ENCODE measurements around the gene HAT1.

DNA sequence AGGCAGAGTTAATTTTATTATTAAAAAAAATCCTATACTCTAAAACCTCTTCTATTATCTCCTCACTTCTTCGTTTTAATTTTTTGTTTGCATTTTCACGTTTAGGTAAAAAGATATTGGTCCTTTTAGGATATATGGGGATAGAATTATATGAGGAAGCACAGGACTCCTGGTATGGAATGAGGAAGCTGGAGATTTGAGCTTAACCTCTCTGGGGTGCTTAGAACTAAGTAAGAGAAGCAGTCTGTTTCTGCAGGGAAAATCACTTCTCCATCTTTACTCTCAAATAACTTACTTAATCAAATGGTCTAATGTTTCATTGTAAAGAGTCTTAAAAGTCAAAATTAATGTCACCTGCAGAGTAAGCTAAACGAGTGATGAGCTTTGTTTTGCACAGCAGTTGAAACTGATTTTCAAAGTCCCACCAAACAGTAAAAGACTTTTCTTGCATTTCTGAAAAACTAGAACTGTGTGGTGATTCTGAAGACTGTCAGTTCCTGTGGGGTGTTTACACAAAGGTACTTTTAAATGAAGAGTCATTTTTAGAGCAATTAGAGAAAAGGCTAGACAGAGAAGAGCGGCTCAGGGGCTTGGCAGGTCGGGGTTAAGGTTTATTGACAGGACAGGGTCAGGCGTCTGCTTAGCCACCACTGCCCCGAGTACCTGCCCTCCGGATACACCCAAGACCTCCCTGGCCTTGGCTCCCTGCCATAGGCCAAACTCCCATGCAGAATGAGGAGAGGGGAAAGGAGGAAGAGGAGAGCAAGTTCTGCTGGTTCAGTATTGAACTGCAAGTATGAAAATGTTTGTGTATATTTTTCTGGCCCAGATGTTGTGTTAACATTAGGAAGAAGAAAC, 99.0 kb downstream of the HAT1 start:
- TF ChIP-seq, protein P1, sequence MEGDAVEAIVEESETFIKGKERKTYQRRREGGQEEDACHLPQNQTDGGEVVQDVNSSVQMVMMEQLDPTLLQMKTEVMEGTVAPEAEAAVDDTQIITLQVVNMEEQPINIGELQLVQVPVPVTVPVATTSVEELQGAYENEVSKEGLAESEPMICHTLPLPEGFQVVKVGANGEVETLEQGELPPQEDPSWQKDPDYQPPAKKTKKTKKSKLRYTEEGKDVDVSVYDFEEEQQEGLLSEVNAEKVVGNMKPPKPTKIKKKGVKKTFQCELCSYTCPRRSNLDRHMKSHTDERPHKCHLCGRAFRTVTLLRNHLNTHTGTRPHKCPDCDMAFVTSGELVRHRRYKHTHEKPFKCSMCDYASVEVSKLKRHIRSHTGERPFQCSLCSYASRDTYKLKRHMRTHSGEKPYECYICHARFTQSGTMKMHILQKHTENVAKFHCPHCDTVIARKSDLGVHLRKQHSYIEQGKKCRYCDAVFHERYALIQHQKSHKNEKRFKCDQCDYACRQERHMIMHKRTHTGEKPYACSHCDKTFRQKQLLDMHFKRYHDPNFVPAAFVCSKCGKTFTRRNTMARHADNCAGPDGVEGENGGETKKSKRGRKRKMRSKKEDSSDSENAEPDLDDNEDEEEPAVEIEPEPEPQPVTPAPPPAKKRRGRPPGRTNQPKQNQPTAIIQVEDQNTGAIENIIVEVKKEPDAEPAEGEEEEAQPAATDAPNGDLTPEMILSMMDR (IDR thresholded peaks at IDR 0.05): no peak
- TF ChIP-seq CEBPB (IDR thresholded peaks at IDR 0.05): no peak
- no peak for TF ChIP-seq POLR2A (IDR thresholded peaks at IDR 0.05; ENCODE audit: low read length)
- TF ChIP-seq, protein P2, sequence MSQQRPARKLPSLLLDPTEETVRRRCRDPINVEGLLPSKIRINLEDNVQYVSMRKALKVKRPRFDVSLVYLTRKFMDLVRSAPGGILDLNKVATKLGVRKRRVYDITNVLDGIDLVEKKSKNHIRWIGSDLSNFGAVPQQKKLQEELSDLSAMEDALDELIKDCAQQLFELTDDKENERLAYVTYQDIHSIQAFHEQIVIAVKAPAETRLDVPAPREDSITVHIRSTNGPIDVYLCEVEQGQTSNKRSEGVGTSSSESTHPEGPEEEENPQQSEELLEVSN (IDR thresholded peaks at IDR 0.05; ENCODE audit: borderline replicate concordance, low read depth): no peak
- no peak for TF ChIP-seq POLR2AphosphoS2 (conservative IDR thresholded peaks at IDR 0.05; ENCODE audit: low read length)
- no peak for TF ChIP-seq MAX (IDR thresholded peaks at IDR 0.05)
- no peak for TF ChIP-seq EP300 (IDR thresholded peaks at IDR 0.05)

Data from A549 (cell line).